ENCODE measurements around the gene SYCP2.
"Not testable (repeated sequence)": the region's sequence is repeated elsewhere in the genome, so short reads cannot be mapped to it uniquely, and the experiment has no call there.

GRCh38 chr20:59890035-59890434, 43.4 kb downstream of the SYCP2 start:
- not testable (repeated sequence) for TF ChIP-seq CTCF, POLR2AphosphoS5 (IDR thresholded peaks at IDR 0.05)
